ENCODE measurements around the gene RAB25. TPM values are rescaled to one million over a fixed set of nuclear protein-coding genes. Genes with fewer than 3 reads are reported as not detected.
"Not testable (repeated sequence)": the region's sequence is repeated elsewhere in the genome, so short reads cannot be mapped to it uniquely, and the experiment has no call there.

Gene RAB25
- total RNA-seq, 1 donor from 2014 or later = 47.5 TPM

DNA sequence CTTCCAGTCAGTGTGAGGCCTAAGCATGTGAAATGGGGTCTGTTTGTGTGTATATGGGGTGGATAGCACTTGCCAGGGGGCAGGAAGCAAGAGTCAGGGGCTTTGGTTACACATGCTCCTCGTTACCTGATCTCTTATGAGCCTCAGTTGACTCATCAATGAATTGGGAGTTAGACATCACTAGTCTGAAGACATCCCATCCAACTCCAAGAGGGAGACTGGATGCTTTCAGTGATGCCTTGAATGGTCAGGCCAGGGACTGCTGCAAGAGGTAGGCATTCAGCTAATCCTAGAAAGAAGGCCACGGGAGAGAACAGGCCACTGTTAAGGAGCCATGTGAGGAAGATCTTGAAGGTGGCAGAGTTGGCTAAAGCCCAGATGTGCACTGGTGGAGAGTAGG is 6.3 kb downstream of the RAB25 start:
- H3K4me3 ChIP-seq (ENCODE audit: low read depth, low read length) = no peak overlapping the region
- no peak for DNase-seq (ENCODE audit: low read depth)
- no peak for TF ChIP-seq CTCF (conservative IDR thresholded peaks at IDR 0.05; ENCODE audit: low read depth, low read length)

DNA sequence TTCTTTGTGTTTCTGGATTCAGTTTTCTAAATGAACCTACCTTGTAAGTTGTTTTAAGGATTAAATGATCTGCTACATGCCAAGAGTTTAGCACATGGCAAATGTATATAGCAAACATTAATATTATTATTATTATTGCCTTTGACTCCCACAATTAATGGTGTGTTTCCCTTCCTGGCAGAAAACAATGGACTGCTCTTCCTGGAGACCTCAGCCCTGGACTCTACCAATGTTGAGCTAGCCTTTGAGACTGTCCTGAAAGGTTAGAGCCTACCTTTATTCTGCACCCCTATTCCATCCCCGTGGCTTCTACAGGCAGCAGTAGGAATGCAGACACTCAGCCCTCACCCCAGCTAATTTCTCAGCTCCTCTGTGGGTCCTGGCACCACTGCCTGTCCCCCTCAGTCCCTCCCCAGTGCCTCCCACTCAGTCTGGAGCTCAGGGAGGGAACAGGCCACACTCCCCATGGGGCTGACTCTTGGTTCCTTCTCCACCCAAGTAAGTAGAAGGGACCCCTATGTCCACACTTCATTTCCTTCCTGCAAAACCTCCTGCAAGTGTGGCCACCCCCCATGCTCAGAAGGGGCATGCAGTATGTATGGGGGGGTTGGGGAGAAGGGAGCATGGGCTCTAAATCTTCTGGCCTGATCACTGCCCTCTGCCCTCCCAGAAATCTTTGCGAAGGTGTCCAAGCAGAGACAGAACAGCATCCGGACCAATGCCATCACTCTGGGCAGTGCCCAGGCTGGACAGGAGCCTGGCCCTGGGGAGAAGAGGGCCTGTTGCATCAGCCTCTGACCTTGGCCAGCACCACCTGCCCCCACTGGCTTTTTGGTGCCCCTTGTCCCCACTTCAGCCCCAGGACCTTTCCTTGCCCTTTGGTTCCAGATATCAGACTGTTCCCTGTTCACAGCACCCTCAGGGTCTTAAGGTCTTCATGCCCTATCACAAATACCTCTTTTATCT is 8.8 kb downstream of the RAB25 start:
- DNase-seq (ENCODE audit: low read depth) = no peak
- no peak for TF ChIP-seq CTCF (conservative IDR thresholded peaks at IDR 0.05; ENCODE audit: low read depth, low read length)

DNA sequence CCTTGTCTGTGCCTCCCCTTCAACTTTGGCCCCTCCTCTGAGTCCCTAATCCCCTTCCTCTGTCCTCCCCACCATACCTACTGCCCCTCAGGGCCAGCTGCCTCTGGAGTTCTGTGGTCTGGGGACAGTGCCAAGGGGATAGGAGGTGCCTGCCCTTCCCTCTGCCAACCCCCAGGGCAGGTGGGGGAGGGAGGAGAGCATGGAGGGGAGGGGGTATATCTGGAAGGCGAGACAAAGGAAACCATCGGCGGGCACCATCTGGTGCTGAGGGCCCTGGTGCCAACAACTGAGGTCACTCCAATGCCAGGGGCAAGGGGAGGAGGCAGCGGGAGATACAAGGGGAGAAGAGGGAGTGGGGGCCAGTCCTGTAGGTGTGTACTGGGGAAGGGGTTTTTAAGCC is 9.6 kb downstream of the RAB25 start:
- TF ChIP-seq CTCF (conservative IDR thresholded peaks at IDR 0.05; ENCODE audit: low read depth, low read length) = no peak
- no peak overlapping the region for H3K4me3 ChIP-seq (ENCODE audit: low read depth, low read length)
- no peak for DNase-seq (ENCODE audit: low read depth)

More for the DNA sequence above, 8.8 kb downstream of the RAB25 start:
- no peak overlapping the region for H3K4me3 ChIP-seq (ENCODE audit: low read depth, low read length)

- DNase-seq (ENCODE audit: low read depth); H3K4me3 ChIP-seq (ENCODE audit: low read depth, low read length): not testable (repeated sequence)
These were observed 10.4 kb downstream of the RAB25 start for GRCh38 chr1:156071332-156071816.

- TF ChIP-seq CTCF (conservative IDR thresholded peaks at IDR 0.05; ENCODE audit: low read depth, low read length) = no peak
- DNase-seq (ENCODE audit: low read depth) = no peak
- no peak overlapping the region for H3K4me3 ChIP-seq (ENCODE audit: low read depth, low read length)
These were observed 11.3 kb downstream of the RAB25 start for GRCh38 chr1:156072251-156072650.

- no peak for TF ChIP-seq CTCF (conservative IDR thresholded peaks at IDR 0.05; ENCODE audit: low read depth, low read length)
- no peak overlapping the region for H3K4me3 ChIP-seq (ENCODE audit: low read depth, low read length)
These were observed 12.2 kb downstream of the RAB25 start for GRCh38 chr1:156073110-156073687.

GRCh38 chr1:156073740-156074139 is 12.8 kb downstream of the RAB25 start:
- H3K4me3 ChIP-seq (ENCODE audit: low read depth, low read length) = no peak overlapping the region
- TF ChIP-seq CTCF (conservative IDR thresholded peaks at IDR 0.05; ENCODE audit: low read depth, low read length) = no peak
- no peak for DNase-seq (ENCODE audit: low read depth)

More at GRCh38 chr1:156073110-156073687, 12.2 kb downstream of the RAB25 start:
- no peak for DNase-seq (ENCODE audit: low read depth)

Measured in epithelial cell of proximal tubule (primary cell).